Epithelial cell of proximal tubule (primary cell): ENCODE data around the gene CREB1. TPM values are rescaled to one million over a fixed set of nuclear protein-coding genes. Genes with fewer than 3 reads are reported as not detected.
"Not testable (repeated sequence)": the region's sequence is repeated elsewhere in the genome, so short reads cannot be mapped to it uniquely, and the experiment has no call there.

ENCODE experiments used
- DNase-seq: peaks from one replicate; pipeline ENCODE4 v3.0.0-alpha.2; 2011; ENCODE audit warnings: low read depth
- H3K4me3 ChIP-seq: 2 replicates; pipeline ENCODE4 v1.5.1; 2011; ENCODE audit warnings: low read depth, mild to moderate bottlenecking, low read length
- CTCF ChIP-seq: conservative IDR thresholded peaks from 2 replicates; pipeline ENCODE4 v1.5.1; 2012; ENCODE audit warnings: low read depth, mild to moderate bottlenecking, low read length
- total RNA-seq: library from RNA; depleted of rRNA; stranded (reverse); fragments of >200 nt; gene quantifications from 2 replicates; pipeline ENCODE4 v1.2.3, GENCODE V29; 2015

The CREB1 gene
- total RNA-seq, 1 donor from 2014 or later, result 28.1 TPM

DNA sequence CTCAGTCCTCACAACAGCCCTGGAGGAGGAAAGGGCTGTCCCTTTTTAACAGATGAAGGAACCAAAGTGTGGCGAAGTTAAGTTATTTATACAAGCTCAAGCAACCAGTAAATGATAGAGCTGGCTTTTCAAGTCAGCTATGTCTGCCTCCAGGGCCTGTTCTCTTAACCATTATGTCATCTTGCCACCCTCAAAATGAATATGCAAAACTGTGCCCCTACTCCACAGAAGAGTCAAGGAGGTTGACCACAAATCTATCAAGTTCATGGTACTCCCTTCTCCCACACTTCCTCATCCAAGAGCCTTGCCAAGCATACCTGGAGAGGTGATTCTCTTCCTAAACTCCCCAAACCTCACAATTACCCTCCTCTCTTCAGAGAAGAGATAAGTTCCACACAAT is 37.3 kb upstream of the CREB1 start:
- H3K4me3 ChIP-seq, result no peak overlapping the region
- DNase-seq, result no peak
- TF ChIP-seq CTCF, result no peak

DNA sequence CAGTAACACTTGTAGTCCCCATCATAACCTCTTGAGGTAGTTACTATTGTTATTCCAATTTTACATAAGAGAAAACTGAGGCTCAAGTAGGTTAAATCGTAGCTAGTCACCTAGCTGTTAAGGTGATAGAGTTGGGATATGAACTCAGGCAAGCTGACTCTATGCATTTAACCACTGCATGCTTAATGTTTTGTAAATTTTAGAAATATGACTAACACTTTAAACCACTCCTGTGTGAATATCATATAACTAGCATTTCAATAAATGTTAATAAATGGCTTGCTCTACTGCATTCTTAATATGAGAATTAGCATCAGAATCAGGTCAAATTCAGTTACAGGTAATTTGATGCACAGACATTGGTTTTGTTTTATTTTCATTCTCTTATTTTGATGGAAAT is 35.6 kb upstream of the CREB1 start:
- TF ChIP-seq CTCF, result no peak
- H3K4me3 ChIP-seq, result no peak overlapping the region
- no peak for DNase-seq

DNA sequence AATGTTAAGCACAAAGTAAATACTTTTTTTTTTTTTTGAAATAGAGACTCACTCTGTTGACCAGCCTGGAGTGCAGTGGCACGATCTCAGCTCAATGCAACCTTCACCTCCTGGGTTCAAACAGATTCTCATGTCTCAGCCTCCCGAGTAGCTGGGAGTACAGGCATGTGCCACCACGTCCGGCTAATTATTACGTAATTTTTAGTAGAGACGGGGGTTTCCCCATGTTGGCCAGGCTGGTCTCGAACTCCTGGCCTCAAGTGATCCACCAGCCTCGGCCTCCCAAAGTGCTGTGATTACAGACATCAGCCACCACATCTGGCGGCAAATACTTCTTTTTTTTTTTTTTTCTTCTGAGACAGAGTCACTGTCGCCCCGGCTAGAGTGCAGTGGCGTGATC is 32.8 kb upstream of the CREB1 start:
- H3K4me3 ChIP-seq, DNase-seq: not testable (repeated sequence)

GRCh38 chr2:207497596-207497995 is 32.2 kb upstream of the CREB1 start:
- no peak for DNase-seq
- H3K4me3 ChIP-seq, result no peak overlapping the region
- no peak for TF ChIP-seq CTCF

GRCh38 chr2:207498427-207498826 is 31.3 kb upstream of the CREB1 start:
- TF ChIP-seq CTCF, result no peak
- DNase-seq, result no peak

GRCh38 chr2:207499114-207499513 is 30.6 kb upstream of the CREB1 start:
- TF ChIP-seq CTCF, result no peak
- no peak for DNase-seq
- no peak overlapping the region for H3K4me3 ChIP-seq

More at GRCh38 chr2:207498427-207498826, 31.3 kb upstream of the CREB1 start:
- no peak overlapping the region for H3K4me3 ChIP-seq

DNA sequence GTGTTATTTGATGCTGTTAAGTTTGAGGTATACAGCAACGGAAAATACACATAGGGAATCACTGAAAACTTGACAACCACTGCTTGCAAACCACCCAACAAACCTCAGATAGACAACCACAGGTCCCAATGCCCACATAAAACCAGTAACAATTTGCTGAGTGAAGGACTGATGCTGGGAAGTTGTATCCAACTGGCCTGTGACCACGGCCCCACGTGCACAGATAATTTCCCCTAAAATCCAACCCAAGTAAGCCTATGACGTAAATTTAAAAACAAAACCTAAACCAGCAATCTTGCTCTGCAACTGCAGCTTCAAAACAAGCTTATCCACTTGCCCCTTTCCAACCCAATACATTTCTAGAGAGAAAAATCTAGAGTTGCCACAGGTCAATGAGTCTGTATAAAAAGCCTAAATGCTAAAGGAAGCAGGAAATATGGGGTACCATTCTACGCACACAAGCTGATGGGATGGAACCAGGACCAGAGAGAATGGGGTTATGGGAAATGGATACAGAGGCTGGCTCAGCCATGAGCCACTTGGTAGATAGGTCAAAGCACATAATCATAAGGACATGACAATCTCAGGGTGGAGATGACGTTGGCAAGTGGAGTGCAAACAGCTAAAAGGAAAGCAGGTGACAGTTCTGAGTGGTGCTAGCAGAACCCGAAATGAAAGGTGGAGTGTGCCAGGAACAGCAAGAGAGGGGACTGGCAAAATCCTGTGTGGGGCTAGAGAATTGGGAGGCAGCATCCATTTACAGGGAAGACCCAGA is 27.8 kb upstream of the CREB1 start:
- no peak overlapping the region for H3K4me3 ChIP-seq
- no peak for DNase-seq
- no peak for TF ChIP-seq CTCF
